OCI-LY7 (cell line): ENCODE results near the gene PRKCA.

ENCODE experiments used
- EZH2phosphoT487 ChIP-seq: fragments of 200-600 bp; sonication (generic); IDR thresholded peaks from 2 replicates; pipeline ENCODE4 v1.6.1; 2018; ENCODE audit warnings: low read depth, borderline replicate concordance, mild to moderate bottlenecking, mixed run types, antibody characterized with exemption, low read length, moderate library complexity, mixed read lengths
- TF ChIP-seq, protein P1 (sequence below): fragments of 200-600 bp; sonication (generic); conservative IDR thresholded peaks from 2 replicates; pipeline ENCODE4 v1.5.1; 2014; ENCODE audit warnings: mild to moderate bottlenecking, antibody characterized with exemption, low read length, moderate library complexity, mixed read lengths

DNA sequence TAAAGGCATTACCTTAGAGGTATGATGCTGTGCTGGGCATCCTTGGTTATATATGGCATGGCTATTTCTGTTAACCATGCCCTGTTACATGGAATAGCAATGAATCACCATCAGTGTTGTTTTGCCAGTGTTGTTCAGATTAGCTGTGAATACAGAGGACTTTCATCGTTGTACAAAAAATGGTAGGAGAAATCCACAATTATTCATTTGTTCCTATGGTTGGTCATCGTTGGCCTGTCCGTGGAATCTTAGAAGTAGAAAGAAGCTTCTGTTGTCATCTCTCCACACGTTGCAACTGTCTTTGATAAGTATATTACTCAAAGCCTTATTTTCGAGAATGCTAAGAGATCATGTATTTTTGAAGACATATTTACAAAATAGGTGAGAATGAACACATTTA is 418.2 kb downstream of the PRKCA start:
- TF ChIP-seq, protein P1, sequence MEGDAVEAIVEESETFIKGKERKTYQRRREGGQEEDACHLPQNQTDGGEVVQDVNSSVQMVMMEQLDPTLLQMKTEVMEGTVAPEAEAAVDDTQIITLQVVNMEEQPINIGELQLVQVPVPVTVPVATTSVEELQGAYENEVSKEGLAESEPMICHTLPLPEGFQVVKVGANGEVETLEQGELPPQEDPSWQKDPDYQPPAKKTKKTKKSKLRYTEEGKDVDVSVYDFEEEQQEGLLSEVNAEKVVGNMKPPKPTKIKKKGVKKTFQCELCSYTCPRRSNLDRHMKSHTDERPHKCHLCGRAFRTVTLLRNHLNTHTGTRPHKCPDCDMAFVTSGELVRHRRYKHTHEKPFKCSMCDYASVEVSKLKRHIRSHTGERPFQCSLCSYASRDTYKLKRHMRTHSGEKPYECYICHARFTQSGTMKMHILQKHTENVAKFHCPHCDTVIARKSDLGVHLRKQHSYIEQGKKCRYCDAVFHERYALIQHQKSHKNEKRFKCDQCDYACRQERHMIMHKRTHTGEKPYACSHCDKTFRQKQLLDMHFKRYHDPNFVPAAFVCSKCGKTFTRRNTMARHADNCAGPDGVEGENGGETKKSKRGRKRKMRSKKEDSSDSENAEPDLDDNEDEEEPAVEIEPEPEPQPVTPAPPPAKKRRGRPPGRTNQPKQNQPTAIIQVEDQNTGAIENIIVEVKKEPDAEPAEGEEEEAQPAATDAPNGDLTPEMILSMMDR: no peak
- no peak for TF ChIP-seq EZH2phosphoT487
